ENCODE results near the gene MDH1B.
"Not testable (repeated sequence)": the region's sequence is repeated elsewhere in the genome, so short reads cannot be mapped to it uniquely, and the experiment has no call there.

The MDH1B gene

GRCh38 chr2:206739271-206739670 is 25.9 kb downstream of the MDH1B start:
- Histone ChIP-seq H3K4me3 (ENCODE audit: low read length) (no peak overlapping the region), H3K36me3 (ENCODE audit: control insufficient read depth, insufficient read depth, low read length) (no peaks in the 10 kb centered on the region), H3K9me3 (ENCODE audit: control insufficient read depth, low read length) (no peaks in the 10 kb centered on the region), H3K9ac (ENCODE audit: low read length) (no peak overlapping the region), H3K27me3 (ENCODE audit: control insufficient read depth, insufficient read depth, low read length) (no peaks in the 10 kb centered on the region), H3K4me1 (ENCODE audit: control insufficient read depth, insufficient read depth, low read length) (no peaks in the 10 kb centered on the region)

- H3K4me1 ChIP-seq (ENCODE audit: control insufficient read depth, insufficient read depth, low read length): no peaks in the 10 kb centered on the region
Observed at GRCh38 chr2:206736935-206737334, 28.2 kb downstream of the MDH1B start.

GRCh38 chr2:206733341-206733740 is 31.8 kb downstream of the MDH1B start:
- Histone ChIP-seq H3K27me3 (ENCODE audit: control insufficient read depth, insufficient read depth, low read length) (no peaks in the 10 kb centered on the region), H3K4me1 (ENCODE audit: control insufficient read depth, insufficient read depth, low read length) (no peaks in the 10 kb centered on the region), H3K9me3 (ENCODE audit: control insufficient read depth, low read length) (no peaks in the 10 kb centered on the region), H3K4me3 (ENCODE audit: low read length) (no peak overlapping the region), H3K9ac (ENCODE audit: low read length) (no peak overlapping the region), H3K36me3 (ENCODE audit: control insufficient read depth, insufficient read depth, low read length) (no peaks in the 10 kb centered on the region)

More at GRCh38 chr2:206736935-206737334, 28.2 kb downstream of the MDH1B start:
- no peaks in the 10 kb centered on the region for H3K27me3 ChIP-seq (ENCODE audit: control insufficient read depth, insufficient read depth, low read length)
- no peaks in the 10 kb centered on the region for H3K36me3 ChIP-seq (ENCODE audit: control insufficient read depth, insufficient read depth, low read length)
- no peak overlapping the region for H3K9ac ChIP-seq (ENCODE audit: low read length)
- no peaks in the 10 kb centered on the region for H3K9me3 ChIP-seq (ENCODE audit: control insufficient read depth, low read length)
- H3K4me3 ChIP-seq (ENCODE audit: low read length): no peak overlapping the region

- no peak overlapping the region for H3K4me3 ChIP-seq (ENCODE audit: low read length)
- no peaks in the 10 kb centered on the region for H3K36me3 ChIP-seq (ENCODE audit: control insufficient read depth, insufficient read depth, low read length)
- H3K9me3 ChIP-seq (ENCODE audit: control insufficient read depth, low read length): no peaks in the 10 kb centered on the region
- H3K4me1 ChIP-seq (ENCODE audit: control insufficient read depth, insufficient read depth, low read length): no peaks in the 10 kb centered on the region
- no peak overlapping the region for H3K9ac ChIP-seq (ENCODE audit: low read length)
- no peaks in the 10 kb centered on the region for H3K27me3 ChIP-seq (ENCODE audit: control insufficient read depth, insufficient read depth, low read length)
Observed at GRCh38 chr2:206728277-206729199, 36.6 kb downstream of the MDH1B start.

GRCh38 chr2:206727287-206727686 is 37.8 kb downstream of the MDH1B start:
- Histone ChIP-seq H3K27me3 (ENCODE audit: control insufficient read depth, insufficient read depth, low read length) (no peaks in the 10 kb centered on the region), H3K36me3 (ENCODE audit: control insufficient read depth, insufficient read depth, low read length) (no peaks in the 10 kb centered on the region), H3K9ac (ENCODE audit: low read length) (no peak overlapping the region), H3K4me1 (ENCODE audit: control insufficient read depth, insufficient read depth, low read length) (no peaks in the 10 kb centered on the region), H3K9me3 (ENCODE audit: control insufficient read depth, low read length) (no peaks in the 10 kb centered on the region), H3K4me3 (ENCODE audit: low read length) (no peak overlapping the region)

- Histone ChIP-seq H3K9me3 (ENCODE audit: control insufficient read depth, low read length) (no peaks in the 10 kb centered on the region), H3K27me3 (ENCODE audit: control insufficient read depth, insufficient read depth, low read length) (no peaks in the 10 kb centered on the region)
Observed at GRCh38 chr2:206723288-206723687, 41.8 kb downstream of the MDH1B start.

GRCh38 chr2:206721256-206721920 is 43.7 kb downstream of the MDH1B start:
- no peaks in the 10 kb centered on the region for H3K27me3 ChIP-seq (ENCODE audit: control insufficient read depth, insufficient read depth, low read length)
- H3K9ac ChIP-seq (ENCODE audit: low read length): no peak overlapping the region
- H3K4me1 ChIP-seq (ENCODE audit: control insufficient read depth, insufficient read depth, low read length): no peaks in the 10 kb centered on the region
- H3K4me3 ChIP-seq (ENCODE audit: low read length): no peak overlapping the region
- H3K36me3 ChIP-seq (ENCODE audit: control insufficient read depth, insufficient read depth, low read length): no peaks in the 10 kb centered on the region
- no peaks in the 10 kb centered on the region for H3K9me3 ChIP-seq (ENCODE audit: control insufficient read depth, low read length)

More at GRCh38 chr2:206723288-206723687, 41.8 kb downstream of the MDH1B start:
- Histone ChIP-seq H3K4me1 (ENCODE audit: control insufficient read depth, insufficient read depth, low read length) (no peaks in the 10 kb centered on the region), H3K9ac (ENCODE audit: low read length) (no peak overlapping the region), H3K36me3 (ENCODE audit: control insufficient read depth, insufficient read depth, low read length) (no peaks in the 10 kb centered on the region), H3K4me3 (ENCODE audit: low read length) (no peak overlapping the region)

GRCh38 chr2:206718296-206718695 is 46.8 kb downstream of the MDH1B start, which contains the start of gene DYTN:
Gene DYTN, minus strand, starts transcription at chr2:206718396. Its CDS starts 117 bp downstream, at chr2:206718279.
- Histone ChIP-seq H3K4me3 (ENCODE audit: low read length) (no peak within 1 kb of the TSS), H3K9ac (ENCODE audit: low read length) (no peak within 1 kb of the TSS), H3K4me1 (ENCODE audit: control insufficient read depth, insufficient read depth, low read length) (no peaks in the 10 kb centered on the region), H3K9me3 (ENCODE audit: control insufficient read depth, low read length) (no peaks in the 10 kb centered on the region), H3K27me3 (ENCODE audit: control insufficient read depth, insufficient read depth, low read length) (no peaks in the 10 kb centered on the region), H3K36me3 (ENCODE audit: control insufficient read depth, insufficient read depth, low read length) (no peaks in the 10 kb centered on the region)

GRCh38 chr2:206716623-206717022 is 48.5 kb downstream of the MDH1B start:
- no peak overlapping the region for H3K4me3 ChIP-seq (ENCODE audit: low read length)
- H3K9me3 ChIP-seq (ENCODE audit: control insufficient read depth, low read length): no peaks in the 10 kb centered on the region
- no peaks in the 10 kb centered on the region for H3K36me3 ChIP-seq (ENCODE audit: control insufficient read depth, insufficient read depth, low read length)

GRCh38 chr2:206715183-206715582 is 49.9 kb downstream of the MDH1B start:
- not testable (repeated sequence) for H3K4me3 ChIP-seq (ENCODE audit: low read length); H3K36me3 ChIP-seq (ENCODE audit: control insufficient read depth, insufficient read depth, low read length); H3K27me3 ChIP-seq (ENCODE audit: control insufficient read depth, insufficient read depth, low read length); H3K9me3 ChIP-seq (ENCODE audit: control insufficient read depth, low read length); H3K4me1 ChIP-seq (ENCODE audit: control insufficient read depth, insufficient read depth, low read length); H3K9ac ChIP-seq (ENCODE audit: low read length)

More at GRCh38 chr2:206716623-206717022, 48.5 kb downstream of the MDH1B start:
- Histone ChIP-seq H3K27me3 (ENCODE audit: control insufficient read depth, insufficient read depth, low read length) (no peaks in the 10 kb centered on the region), H3K9ac (ENCODE audit: low read length) (no peak overlapping the region), H3K4me1 (ENCODE audit: control insufficient read depth, insufficient read depth, low read length) (no peaks in the 10 kb centered on the region)

GRCh38 chr2:206713746-206714145 is 51.4 kb downstream of the MDH1B start:
- no peaks in the 10 kb centered on the region for H3K4me1 ChIP-seq (ENCODE audit: control insufficient read depth, insufficient read depth, low read length)
- no peak overlapping the region for H3K9ac ChIP-seq (ENCODE audit: low read length)
- no peak overlapping the region for H3K4me3 ChIP-seq (ENCODE audit: low read length)
- H3K27me3 ChIP-seq (ENCODE audit: control insufficient read depth, insufficient read depth, low read length): no peaks in the 10 kb centered on the region
- no peaks in the 10 kb centered on the region for H3K9me3 ChIP-seq (ENCODE audit: control insufficient read depth, low read length)
- no peaks in the 10 kb centered on the region for H3K36me3 ChIP-seq (ENCODE audit: control insufficient read depth, insufficient read depth, low read length)

- Histone ChIP-seq H3K9me3 (ENCODE audit: control insufficient read depth, low read length) (no peaks in the 10 kb centered on the region), H3K9ac (ENCODE audit: low read length) (no peak overlapping the region), H3K36me3 (ENCODE audit: control insufficient read depth, insufficient read depth, low read length) (no peaks in the 10 kb centered on the region), H3K4me3 (ENCODE audit: low read length) (no peak overlapping the region), H3K27me3 (ENCODE audit: control insufficient read depth, insufficient read depth, low read length) (no peaks in the 10 kb centered on the region), H3K4me1 (ENCODE audit: control insufficient read depth, insufficient read depth, low read length) (no peaks in the 10 kb centered on the region)
Observed at GRCh38 chr2:206708286-206708685, 56.8 kb downstream of the MDH1B start.
